ENCODE data around the gene PRKCA.

- TF ChIP-seq CTCF (IDR thresholded peaks at IDR 0.05) (no peak), RFX5 (IDR thresholded peaks at IDR 0.05) (no peak), POLR2AphosphoS2 (conservative IDR thresholded peaks at IDR 0.05; ENCODE audit: low read length) (no peak), RAD21 (conservative IDR thresholded peaks at IDR 0.05 in 1 of 2, IDR thresholded peaks at IDR 0.05 in 1 of 2) (no peak), JUNB (IDR thresholded peaks at IDR 0.05) (no peak), MAX (IDR thresholded peaks at IDR 0.05) (no peak), RCOR1 (IDR thresholded peaks at IDR 0.05; ENCODE audit: low read depth, low read length) (no peak), CHD2 (IDR thresholded peaks at IDR 0.05; ENCODE audit: low read length, partially characterized antibody) (no peak), HES2 (IDR thresholded peaks at IDR 0.05) (no peak), RARB (CRISPR knock-in tag; IDR thresholded peaks at IDR 0.05) (no peak), POLR2A (IDR thresholded peaks at IDR 0.05; ENCODE audit: low read length) (no peak), HOXB5 (CRISPR knock-in tag; IDR thresholded peaks at IDR 0.05) (no peak), BHLHE40 (IDR thresholded peaks at IDR 0.05; ENCODE audit: low read depth, low read length) (no peak), MAZ (IDR thresholded peaks at IDR 0.05; ENCODE audit: borderline replicate concordance, low read depth, low read length) (no peak)
Observed at GRCh38 chr17:66511135-66511534, 208.7 kb downstream of the PRKCA start.
